GM15510 (cell line): Measurements from ENCODE around the gene ACCS.
A peak's percentile ranks its signal among the peaks of the same experiment; 100 is the strongest.

ENCODE experiments used
- POLR2A ChIP-seq: IDR thresholded peaks from 3 replicates; pipeline ENCODE4 v1.6.1; 2011; ENCODE audit warnings: borderline replicate concordance; ENCODE audit not compliant: insufficient read length; ENCODE audit errors: extremely low read depth

ACCS gene, protein sequence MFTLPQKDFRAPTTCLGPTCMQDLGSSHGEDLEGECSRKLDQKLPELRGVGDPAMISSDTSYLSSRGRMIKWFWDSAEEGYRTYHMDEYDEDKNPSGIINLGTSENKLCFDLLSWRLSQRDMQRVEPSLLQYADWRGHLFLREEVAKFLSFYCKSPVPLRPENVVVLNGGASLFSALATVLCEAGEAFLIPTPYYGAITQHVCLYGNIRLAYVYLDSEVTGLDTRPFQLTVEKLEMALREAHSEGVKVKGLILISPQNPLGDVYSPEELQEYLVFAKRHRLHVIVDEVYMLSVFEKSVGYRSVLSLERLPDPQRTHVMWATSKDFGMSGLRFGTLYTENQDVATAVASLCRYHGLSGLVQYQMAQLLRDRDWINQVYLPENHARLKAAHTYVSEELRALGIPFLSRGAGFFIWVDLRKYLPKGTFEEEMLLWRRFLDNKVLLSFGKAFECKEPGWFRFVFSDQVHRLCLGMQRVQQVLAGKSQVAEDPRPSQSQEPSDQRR

DNA sequence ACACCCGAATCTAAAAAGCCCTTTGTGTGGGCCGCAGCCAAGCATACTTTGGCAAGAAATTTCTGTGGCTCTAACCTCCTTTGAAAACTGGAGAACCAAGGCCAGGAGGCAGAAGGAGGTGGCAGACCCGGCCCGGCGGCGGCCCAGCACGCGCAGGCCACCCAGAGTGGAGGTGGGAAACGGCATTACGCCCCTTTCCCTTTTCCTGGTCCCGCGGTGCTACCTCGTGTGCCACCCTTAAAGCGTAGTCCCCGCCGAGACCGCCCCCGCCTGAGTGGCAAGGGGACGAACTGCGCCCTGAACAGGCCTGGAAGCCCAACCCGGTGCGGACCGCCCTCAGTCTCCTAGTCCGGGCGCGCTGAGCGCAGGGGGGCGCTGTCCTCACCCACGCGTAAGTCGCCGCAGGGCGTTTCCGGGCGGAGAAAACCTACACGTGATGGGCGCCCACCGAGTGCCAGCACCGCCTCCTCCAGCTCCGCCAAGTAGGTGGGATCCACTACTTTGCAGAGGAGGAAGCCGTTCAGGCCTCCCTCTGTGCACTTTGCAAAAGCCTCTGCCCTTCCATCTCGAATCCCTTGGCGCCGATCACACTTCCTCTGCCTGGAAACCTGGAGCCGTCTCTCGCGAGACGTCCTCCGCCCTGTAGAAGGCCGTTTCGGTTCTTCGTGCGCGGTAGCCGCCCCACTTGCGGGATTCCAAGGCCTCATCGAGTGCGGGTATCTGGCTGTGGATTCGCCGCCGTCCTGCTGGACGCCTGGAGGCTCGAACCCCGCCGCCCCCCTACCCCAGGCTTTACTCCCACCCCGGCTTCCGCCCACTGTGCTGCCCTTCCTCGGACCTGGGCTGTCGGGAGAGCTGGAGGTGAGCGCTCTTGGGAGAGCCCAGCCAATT lies at the start of gene ACCS:
Gene ACCS, plus strand, starts transcription at position 430 of the 891 bp plus-strand sequence. CDS start 1,358 bp downstream, outside the sequence.
- peak; percentile 37 for TF ChIP-seq POLR2A

DNA sequence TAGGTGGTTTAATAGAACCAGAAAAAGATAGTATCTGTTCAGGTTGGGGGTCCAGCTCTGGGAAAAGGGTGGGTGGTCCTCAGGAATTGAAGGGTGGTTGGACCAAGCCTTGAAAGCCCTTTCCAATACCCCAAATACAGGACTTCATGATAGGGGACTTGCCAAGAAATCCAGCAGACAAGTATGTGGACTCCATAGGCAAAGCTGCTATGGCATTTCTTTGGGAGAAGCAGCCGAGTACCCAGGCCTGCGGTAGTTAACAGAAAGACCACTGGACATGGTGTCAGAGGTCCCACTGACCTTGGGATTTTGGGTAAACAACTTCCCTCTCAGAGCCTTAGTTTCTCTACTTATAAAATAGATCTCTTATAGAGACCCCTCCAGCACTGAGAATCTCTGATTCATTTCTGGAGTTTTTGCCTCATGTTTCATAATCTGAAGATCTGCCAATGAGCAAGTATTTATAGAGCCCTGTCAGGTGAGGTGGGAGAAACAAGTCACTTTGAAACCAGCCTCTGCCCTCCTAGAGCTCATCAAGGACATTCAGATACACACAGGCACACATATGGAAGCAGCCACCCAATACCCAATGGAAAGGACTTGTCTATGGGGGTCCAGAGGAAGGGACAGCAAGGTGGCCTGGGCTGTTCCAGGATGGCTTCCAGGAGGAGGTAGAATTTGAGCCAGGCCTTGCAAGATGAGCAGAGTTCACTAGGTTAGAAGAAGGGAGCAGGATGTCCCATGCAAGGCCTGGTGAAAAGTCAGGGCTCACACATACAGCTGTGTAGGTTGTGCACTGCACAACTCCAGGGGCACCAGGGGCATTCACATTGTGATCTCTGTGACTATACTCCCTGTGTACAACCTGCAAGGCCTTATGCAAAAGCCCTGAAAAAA lies 49.3 kb upstream of the ACCS start:
- TF ChIP-seq POLR2A = no peak

DNA sequence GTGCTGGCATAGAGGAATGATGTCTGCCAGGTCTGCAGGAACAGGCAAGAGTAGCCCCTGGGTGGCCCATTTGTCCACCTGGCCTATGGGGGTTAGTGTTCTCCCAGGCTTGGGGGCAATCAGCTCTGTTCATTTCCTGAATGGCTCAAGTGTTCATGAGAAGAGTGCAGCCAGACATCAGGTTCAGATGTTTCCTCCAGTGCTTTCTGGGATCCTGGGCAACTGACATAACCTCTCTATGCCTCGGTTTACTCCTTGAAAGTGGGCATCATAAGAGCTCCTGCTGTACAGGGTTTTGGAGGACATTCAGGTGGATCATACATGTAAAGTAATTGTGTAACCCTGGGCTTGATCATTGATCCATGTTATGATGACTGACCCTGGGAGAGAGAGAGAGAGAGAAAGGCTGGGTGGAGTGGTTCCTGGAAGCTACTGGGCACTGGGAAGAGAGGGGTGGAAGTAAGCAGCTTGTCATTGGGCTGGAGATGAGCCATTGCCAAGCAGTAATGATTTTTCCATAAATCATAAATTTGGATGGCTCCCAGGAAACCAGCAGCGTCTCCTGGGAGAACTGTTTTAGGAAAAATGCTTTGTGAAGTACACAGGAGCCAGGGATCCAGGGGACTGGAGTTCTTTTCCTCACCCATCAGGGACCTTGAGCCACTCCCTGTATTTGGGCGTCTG lies 48.5 kb upstream of the ACCS start:
- TF ChIP-seq POLR2A = no peak

DNA sequence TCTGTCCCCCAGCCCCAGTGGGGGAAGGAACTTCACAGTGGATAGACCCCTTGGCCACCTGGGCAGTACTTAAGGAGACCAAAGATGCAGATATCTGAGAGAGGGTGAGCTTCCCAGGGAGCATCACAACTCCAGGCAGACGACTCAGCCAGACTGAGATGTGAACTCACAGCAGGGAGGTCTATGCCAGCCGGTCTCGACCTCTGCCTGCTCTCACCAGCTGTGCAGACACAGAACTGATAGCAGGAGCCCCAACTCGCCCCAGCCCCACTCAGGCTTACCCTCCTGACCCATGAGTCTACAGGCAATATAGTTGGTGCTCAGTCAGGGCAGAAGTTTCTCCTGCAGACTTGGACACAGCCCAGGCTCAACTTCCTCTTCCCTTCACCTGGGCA lies 47.9 kb upstream of the ACCS start:
- TF ChIP-seq POLR2A = no peak

DNA sequence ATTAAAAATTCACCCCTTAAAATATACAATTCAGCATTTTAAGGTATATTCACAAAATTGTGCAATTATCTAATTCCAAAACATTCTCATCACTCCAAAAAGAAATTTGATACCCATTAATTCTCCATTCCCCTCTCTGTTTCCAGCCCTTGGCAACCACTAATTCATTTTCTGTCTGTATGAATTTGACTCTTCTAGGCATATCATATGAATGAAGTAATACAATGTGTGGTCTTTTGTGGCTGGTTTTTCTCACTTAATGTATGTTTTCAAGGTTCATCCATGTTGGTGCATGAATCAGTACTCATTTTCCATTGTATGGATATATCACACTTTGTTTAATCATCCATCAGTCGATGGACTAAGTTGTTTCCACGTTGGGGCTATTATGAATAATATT lies 47.2 kb upstream of the ACCS start:
- TF ChIP-seq POLR2A = no peak

DNA sequence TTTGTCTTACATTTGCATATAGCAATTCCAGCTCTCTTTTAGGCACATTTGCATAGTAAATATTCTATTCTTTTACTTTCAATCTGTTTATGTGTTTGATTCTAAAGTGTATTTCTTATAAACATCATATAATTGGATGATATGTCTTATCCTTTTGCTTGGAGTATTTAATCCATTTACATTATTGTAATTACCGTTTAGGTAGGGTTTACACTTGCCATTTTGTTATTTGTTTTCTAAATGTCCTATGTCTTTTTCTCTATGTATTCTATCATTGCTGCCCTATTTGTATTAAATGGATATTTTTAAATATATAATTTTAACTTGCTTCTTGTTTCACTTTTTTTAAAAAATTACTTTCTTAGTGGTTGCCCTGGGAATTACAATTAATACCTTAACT lies 41.1 kb upstream of the ACCS start:
- TF ChIP-seq POLR2A = no peak

DNA sequence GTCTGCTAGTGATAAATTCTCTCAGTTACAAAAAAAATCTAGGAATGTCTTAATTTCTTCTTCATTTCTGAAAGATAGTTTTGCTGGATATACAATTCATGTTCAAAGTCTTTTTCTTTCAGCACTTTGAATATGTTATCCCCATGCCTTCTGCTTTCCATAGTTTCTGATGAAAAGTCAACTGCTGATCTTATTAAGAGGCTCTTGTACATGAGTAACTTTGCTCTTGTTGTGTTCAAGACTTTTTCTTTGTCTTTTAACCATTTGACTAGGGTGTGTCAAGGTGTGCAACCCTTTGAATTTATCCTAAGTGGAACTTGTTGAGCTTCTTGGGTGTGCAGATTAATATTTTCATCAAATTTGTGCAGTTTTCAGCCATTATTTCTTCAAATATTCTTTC lies 40.3 kb upstream of the ACCS start:
- no peak for TF ChIP-seq POLR2A

DNA sequence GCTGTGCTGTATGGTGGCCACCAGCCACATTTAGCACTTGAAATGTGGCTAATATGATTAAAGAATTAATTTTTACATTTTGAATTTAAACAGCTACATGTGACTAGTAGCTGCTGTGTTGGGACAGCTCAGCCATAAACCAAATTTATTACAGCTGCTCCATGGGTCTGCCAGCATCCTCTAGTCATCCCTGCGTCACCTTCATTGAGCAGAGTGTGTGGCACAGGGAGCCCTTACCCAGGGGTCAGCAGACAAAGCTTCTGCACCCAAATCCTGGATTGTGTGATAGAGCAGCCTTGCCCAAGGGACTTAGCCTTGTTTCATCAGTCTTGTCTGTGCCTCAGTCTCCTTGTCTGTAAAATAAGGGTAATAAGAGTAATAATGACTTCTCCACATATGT lies 37.7 kb upstream of the ACCS start:
- TF ChIP-seq POLR2A = no peak

DNA sequence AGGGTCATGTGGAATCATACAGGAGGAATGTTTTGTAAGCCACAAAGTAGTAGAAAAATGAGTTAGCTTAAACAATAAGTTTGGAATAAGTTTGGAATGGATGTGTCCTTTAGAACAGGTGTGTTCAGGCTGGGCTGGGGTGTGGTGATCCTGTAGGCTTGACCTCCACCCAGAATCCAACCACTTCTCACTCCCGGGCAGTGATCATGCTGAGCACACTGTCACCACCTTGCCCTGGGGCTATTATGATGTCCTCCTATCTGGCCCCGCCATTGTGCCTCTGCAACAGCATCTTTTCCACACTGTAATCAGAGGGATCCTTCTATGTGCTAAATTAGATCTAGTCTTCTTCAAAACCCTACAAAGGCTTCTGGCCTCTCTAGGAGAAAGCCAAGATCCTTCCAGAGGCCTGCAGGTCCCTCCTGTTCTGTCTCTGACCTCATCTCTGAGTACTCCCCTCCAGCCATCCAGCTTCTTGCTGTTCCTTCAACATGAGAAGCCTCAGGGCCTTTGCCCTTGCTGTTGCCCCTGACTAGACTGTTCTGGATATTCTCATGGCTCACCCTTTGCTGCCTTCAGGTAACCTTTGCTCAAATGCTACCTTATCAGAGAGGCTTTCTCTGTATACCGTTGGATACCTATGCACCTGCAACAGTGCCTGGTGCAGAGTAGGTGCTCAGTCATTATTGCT lies 37.1 kb upstream of the ACCS start:
- no peak for TF ChIP-seq POLR2A

DNA sequence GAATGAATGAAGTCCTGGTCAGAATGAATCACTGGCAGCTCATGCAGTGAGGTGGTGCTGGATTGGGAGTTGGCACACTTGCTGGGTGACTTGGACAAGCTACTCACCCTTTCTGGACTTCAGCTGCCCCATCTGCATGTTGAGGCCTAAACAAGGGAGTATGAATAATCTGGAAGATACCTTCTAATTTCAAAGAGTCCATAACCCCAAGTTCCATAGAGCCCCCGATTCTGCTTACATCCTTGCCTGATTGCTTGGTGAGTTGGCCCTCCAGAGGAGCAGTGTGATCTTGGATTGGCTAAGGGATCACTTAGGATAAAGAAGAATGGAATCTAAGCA lies 36.6 kb upstream of the ACCS start:
- TF ChIP-seq POLR2A = no peak

DNA sequence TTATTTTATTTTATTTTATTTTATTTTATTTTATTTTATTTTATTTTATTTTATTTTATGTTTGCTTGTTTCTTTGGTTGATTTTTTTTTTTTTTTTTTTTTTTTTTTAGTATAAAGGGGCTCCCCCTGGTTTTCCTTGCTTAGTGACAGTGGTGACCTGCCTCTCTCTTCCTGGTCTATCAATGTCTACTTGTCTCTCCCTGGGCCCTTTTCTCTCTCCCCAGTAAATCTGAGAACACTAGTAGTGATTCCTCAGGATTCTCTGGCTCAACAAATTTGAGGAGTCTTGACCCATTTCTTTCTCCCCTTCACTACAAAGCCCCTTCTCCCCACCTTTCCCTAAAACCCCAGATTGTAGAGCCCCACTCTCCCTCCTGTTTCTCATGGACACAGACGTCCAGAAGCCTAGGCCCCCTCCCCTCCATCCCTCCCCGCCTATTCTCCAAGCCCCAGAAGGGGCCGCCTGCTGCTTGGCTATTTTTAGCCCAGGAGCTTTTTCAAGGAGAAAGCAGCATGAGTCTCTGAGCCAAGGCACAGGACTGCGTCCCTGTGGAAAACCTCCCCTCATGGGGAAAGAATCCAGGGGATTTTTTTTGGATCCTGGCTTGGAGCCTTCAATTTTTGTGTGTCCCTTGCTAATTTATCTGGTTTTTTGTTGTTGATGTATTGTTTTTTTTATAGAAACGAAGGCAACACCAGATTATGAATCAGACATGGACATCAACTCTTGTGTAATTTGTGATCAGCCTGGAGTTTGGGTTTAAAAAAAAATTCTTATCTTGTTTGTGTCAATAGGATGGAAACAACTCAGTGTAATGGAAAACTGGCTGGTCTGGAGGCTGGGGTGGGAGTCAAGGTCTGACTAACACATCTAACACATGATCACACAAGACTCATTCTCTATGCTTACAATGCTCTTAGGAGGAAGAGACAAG lies 35.8 kb upstream of the ACCS start:
- TF ChIP-seq POLR2A = no peak

DNA sequence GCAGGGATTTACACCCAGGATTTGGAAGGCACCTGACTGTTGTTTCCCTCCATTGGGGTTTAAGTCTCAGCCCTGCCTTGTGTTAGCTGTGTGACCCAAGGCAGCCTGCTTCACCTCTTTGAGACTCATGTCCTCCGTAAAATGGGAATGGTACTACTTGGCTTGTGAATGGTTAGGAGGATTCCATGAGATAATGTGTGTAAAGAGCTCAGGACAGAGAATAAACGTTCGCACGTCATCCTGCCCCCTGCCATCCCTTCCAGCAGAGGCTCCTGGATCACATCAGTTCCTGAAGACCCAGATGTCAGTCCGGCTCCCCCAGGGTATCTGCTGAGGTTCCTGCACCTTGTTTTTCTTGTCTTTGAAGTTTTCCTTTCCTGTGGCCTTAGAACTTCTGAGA lies 35.1 kb upstream of the ACCS start:
- no peak for TF ChIP-seq POLR2A
